HEK293 (cell line): Measurements from ENCODE around the gene DAPK2.
"Not testable (repeated sequence)": the region's sequence is repeated elsewhere in the genome, so short reads cannot be mapped to it uniquely, and the experiment has no call there.

Experiments used
- CTCF ChIP-seq: fragments of 450-650 bp; formaldehyde crosslinking; IDR thresholded peaks from 2 replicates; pipeline ENCODE4 v1.5.1; 2016; ENCODE audit warnings: missing biosample characterization, missing genetic modification characterization
- GLI4 ChIP-seq: fragments of 450-650 bp; formaldehyde crosslinking; IDR thresholded peaks from 2 replicates; pipeline ENCODE4 v1.5.1; 2016; ENCODE audit warnings: missing biosample characterization, missing genetic modification characterization
- GLIS2 ChIP-seq: fragments of 450-650 bp; formaldehyde crosslinking; IDR thresholded peaks from 2 replicates; pipeline ENCODE4 v1.5.1; 2016; ENCODE audit warnings: missing biosample characterization, missing genetic modification characterization
- REPIN1 ChIP-seq: fragments of 450-650 bp; formaldehyde crosslinking; IDR thresholded peaks from 2 replicates; pipeline ENCODE4 v1.5.1; 2017; ENCODE audit warnings: missing biosample characterization, missing genetic modification characterization, low read depth
- YY1 ChIP-seq: fragments of 450-650 bp; formaldehyde crosslinking; IDR thresholded peaks from 2 replicates; pipeline ENCODE4 v1.5.1; 2018; ENCODE audit warnings: missing biosample characterization, missing genetic modification characterization
- ZNF155 ChIP-seq: fragments of 450-650 bp; formaldehyde crosslinking; IDR thresholded peaks from 2 replicates; pipeline ENCODE4 v1.5.1; 2016; ENCODE audit warnings: missing biosample characterization, missing genetic modification characterization
- ZNF280C ChIP-seq: fragments of 450-650 bp; formaldehyde crosslinking; IDR thresholded peaks from 2 replicates; pipeline ENCODE4 v1.5.1; 2016; ENCODE audit warnings: missing biosample characterization, missing genetic modification characterization
- ZNF521 ChIP-seq: fragments of 450-650 bp; formaldehyde crosslinking; IDR thresholded peaks from 2 replicates; pipeline ENCODE4 v1.5.1; 2017; ENCODE audit warnings: missing biosample characterization, mild to moderate bottlenecking, missing genetic modification characterization
- ZNF580 ChIP-seq: fragments of 450-650 bp; formaldehyde crosslinking; IDR thresholded peaks from 2 replicates; pipeline ENCODE4 v1.5.1; 2016; ENCODE audit warnings: missing biosample characterization, missing genetic modification characterization
- TF ChIP-seq, protein P1 (sequence below): fragments of 450-650 bp; formaldehyde crosslinking; IDR thresholded peaks from 2 replicates; pipeline ENCODE4 v1.5.1; 2017; ENCODE audit warnings: missing biosample characterization, missing genetic modification characterization
- TF ChIP-seq, protein P2 (sequence below): fragments of 450-650 bp; formaldehyde crosslinking; IDR thresholded peaks from 2 replicates; pipeline ENCODE4 v1.5.1; 2017; ENCODE audit warnings: missing biosample characterization, missing genetic modification characterization
- TF ChIP-seq, protein P3 (sequence below): fragments of 450-650 bp; formaldehyde crosslinking; IDR thresholded peaks from 2 replicates; pipeline ENCODE4 v1.5.1; 2016; ENCODE audit warnings: missing biosample characterization, missing genetic modification characterization

DNA sequence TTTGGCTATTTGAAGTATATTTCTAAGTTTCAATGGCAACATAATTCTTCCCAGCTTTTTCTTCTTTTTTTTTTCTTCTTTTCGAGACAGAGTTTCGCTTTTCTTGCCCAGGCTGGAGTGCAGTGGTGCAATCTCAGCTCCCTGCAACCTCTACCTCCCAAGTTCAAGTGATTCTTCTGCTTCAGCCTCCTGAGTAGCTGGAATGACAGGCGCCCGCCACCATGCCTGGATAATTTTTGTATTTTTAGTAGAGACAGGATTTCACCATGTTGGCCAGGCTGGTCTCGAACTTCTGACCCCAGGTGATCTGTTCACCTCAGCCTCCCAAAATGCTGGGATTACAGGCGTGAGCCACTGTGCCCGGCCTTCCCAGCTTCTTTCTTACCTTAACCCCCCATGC lies 146.7 kb downstream of the DAPK2 start:
- TF ChIP-seq, protein P1, sequence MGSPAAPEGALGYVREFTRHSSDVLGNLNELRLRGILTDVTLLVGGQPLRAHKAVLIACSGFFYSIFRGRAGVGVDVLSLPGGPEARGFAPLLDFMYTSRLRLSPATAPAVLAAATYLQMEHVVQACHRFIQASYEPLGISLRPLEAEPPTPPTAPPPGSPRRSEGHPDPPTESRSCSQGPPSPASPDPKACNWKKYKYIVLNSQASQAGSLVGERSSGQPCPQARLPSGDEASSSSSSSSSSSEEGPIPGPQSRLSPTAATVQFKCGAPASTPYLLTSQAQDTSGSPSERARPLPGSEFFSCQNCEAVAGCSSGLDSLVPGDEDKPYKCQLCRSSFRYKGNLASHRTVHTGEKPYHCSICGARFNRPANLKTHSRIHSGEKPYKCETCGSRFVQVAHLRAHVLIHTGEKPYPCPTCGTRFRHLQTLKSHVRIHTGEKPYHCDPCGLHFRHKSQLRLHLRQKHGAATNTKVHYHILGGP (tag by site-specific recombination), result not testable (repeated sequence)
- not testable (repeated sequence) for TF ChIP-seq CTCF (tag by site-specific recombination); ZNF521 (tag by site-specific recombination); GLIS2 (tag by site-specific recombination); REPIN1; ZNF155; YY1; ZNF280C (tag by site-specific recombination); GLI4 (tag by site-specific recombination); ZNF580 (tag by site-specific recombination)
- TF ChIP-seq, protein P2, sequence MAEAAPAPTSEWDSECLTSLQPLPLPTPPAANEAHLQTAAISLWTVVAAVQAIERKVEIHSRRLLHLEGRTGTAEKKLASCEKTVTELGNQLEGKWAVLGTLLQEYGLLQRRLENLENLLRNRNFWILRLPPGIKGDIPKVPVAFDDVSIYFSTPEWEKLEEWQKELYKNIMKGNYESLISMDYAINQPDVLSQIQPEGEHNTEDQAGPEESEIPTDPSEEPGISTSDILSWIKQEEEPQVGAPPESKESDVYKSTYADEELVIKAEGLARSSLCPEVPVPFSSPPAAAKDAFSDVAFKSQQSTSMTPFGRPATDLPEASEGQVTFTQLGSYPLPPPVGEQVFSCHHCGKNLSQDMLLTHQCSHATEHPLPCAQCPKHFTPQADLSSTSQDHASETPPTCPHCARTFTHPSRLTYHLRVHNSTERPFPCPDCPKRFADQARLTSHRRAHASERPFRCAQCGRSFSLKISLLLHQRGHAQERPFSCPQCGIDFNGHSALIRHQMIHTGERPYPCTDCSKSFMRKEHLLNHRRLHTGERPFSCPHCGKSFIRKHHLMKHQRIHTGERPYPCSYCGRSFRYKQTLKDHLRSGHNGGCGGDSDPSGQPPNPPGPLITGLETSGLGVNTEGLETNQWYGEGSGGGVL (tag by site-specific recombination), result not testable (repeated sequence)
- TF ChIP-seq, protein P3, sequence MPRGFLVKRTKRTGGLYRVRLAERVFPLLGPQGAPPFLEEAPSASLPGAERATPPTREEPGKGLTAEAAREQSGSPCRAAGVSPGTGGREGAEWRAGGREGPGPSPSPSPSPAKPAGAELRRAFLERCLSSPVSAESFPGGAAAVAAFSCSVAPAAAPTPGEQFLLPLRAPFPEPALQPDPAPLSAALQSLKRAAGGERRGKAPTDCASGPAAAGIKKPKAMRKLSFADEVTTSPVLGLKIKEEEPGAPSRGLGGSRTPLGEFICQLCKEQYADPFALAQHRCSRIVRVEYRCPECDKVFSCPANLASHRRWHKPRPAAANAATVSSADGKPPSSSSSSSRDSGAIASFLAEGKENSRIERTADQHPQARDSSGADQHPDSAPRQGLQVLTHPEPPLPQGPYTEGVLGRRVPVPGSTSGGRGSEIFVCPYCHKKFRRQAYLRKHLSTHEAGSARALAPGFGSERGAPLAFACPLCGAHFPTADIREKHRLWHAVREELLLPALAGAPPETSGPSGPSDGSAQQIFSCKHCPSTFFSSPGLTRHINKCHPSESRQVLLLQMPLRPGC (tag by site-specific recombination), result not testable (repeated sequence)
